Vagina (tissue), 2 donors: Measurements from ENCODE around the gene CACNA1D. TPM values are rescaled to one million over a fixed set of nuclear protein-coding genes. Genes with fewer than 3 reads are reported as not detected.

Source experiments
- DNase-seq, 2 donors: peaks; one replicate each; pipeline ENCODE4 v3.0.0-alpha.2; 2017; ENCODE audit errors: extremely low spot score in 2 of 2
- H3K27ac ChIP-seq: fragments of 200-600 bp; sonication (generic); one replicate; pipeline ENCODE4 v1.5.1; 2019
- H3K27me3 ChIP-seq: fragments of 200-600 bp; sonication (generic); one replicate; pipeline ENCODE4 v1.5.1; 2019
- H3K36me3 ChIP-seq, 2 donors: fragments of 200-600 bp; sonication (generic); one replicate each; pipeline ENCODE4 v1.5.1; 2017 to 2019
- H3K4me1 ChIP-seq: fragments of 200-600 bp; sonication (generic); one replicate; pipeline ENCODE4 v1.5.1; 2019
- H3K4me3 ChIP-seq, 2 donors: fragments of 200-600 bp; sonication (generic); 1 replicate in 1 of 2; 2 replicates in 1 of 2; pipeline ENCODE4 v1.5.1; 2016 to 2019
- H3K9me3 ChIP-seq: fragments of 200-600 bp; sonication (generic); one replicate; pipeline ENCODE4 v1.5.1; 2019
- POLR2A ChIP-seq, 2 donors: fragments of 450-650 bp; IDR thresholded peaks; one replicate each; pipeline ENCODE4 v1.6.1; 2017; ENCODE audit warnings: antibody characterized with exemption in 2 of 2, mild to moderate bottlenecking in 2 of 2, moderate library complexity in 2 of 2
- POLR2AphosphoS5 ChIP-seq, 2 donors: sonication (generic); formaldehyde crosslinking; IDR thresholded peaks; one replicate each; pipeline ENCODE4 v1.9.0; 2017; ENCODE audit warnings: antibody characterized with exemption in 2 of 2, mild to moderate bottlenecking in 2 of 2, low read depth in 1 of 2; ENCODE audit not compliant: insufficient read depth in 1 of 2
- intact Hi-C: fragments of 100-400 bp; cut with DNase I; formaldehyde crosslinking; loops from one replicate; pipeline ENCODE4 v1.15.1; 2023
- total RNA-seq: library from RNA; depleted of rRNA; stranded (reverse); fragments of >200 nt; gene quantifications from one replicate; pipeline ENCODE4 v1.2.3, GENCODE V29; 2016
- TF ChIP-seq, protein P1 (sequence below), 3 experiments: fragments of 450-650 bp in 2 of 3; fragments of 200-600 bp in 1 of 3; sonication (generic) in 1 of 3; IDR thresholded peaks; one replicate each; pipeline ENCODE4 v1.5.1; 2017 to 2019; ENCODE audit warnings: antibody characterized with exemption in 3 of 3, mild to moderate bottlenecking in 2 of 3, moderate library complexity in 2 of 3

Gene CACNA1D
- total RNA-seq, 1 donor from 2014 or later: 0.74 TPM

DNA sequence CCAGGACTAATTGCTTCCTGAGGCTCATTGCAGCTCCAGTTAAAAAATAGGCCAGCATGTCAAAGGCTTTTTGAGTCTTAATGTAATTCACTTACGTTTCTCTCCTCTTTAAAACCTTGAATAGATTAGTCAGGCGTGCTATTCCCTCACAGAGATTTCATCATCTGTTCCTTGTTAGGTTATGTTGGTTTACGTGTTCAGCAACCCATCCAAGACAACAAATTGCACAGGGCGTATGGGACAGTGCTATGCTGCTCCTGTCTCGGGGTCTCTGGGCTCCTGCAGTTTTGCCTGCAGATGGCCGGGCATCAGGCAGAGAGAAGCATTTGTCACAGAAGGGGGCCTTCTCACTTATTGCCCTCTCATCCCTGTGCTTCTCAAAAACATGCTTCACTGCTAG is 234.7 kb downstream of the CACNA1D start:
- DNase-seq: no peak
- Histone ChIP-seq H3K27ac (no peak overlapping the region), H3K27me3 (no peaks in the 10 kb centered on the region), H3K4me3 (no peak overlapping the region), H3K4me1 (peaks cover 6% of the 10 kb centered on the region), H3K9me3 (no peaks in the 10 kb centered on the region), H3K36me3 (no peaks in the 10 kb centered on the region)
- intact Hi-C loops: no loop called here
- TF ChIP-seq POLR2AphosphoS5 (IDR thresholded peaks at IDR 0.05; ENCODE audit: insufficient read depth in 1 of 2, low read depth in 1 of 2) (no peak), POLR2A (IDR thresholded peaks at IDR 0.05) (no peak)
- TF ChIP-seq, protein P1, sequence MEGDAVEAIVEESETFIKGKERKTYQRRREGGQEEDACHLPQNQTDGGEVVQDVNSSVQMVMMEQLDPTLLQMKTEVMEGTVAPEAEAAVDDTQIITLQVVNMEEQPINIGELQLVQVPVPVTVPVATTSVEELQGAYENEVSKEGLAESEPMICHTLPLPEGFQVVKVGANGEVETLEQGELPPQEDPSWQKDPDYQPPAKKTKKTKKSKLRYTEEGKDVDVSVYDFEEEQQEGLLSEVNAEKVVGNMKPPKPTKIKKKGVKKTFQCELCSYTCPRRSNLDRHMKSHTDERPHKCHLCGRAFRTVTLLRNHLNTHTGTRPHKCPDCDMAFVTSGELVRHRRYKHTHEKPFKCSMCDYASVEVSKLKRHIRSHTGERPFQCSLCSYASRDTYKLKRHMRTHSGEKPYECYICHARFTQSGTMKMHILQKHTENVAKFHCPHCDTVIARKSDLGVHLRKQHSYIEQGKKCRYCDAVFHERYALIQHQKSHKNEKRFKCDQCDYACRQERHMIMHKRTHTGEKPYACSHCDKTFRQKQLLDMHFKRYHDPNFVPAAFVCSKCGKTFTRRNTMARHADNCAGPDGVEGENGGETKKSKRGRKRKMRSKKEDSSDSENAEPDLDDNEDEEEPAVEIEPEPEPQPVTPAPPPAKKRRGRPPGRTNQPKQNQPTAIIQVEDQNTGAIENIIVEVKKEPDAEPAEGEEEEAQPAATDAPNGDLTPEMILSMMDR (IDR thresholded peaks at IDR 0.05): no peak

DNA sequence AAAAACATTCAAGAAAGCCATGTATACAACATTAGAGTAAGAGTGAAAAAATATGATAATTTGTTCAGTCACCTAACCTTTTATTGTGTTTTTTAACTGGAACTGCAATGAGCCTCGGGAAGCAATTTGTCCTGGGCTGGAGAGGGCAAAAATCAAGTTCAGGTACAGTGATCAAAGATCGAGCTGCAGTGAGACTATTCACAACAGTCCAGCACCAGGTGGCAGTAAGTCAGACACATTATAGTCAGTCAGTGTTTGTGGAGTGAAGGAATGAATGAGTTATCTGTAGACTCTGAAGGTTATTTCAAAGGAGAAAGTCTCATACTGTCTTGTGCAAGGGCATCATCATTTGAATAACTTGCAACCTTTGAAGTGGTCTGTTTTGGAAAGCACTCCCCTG is 235.2 kb downstream of the CACNA1D start:
- Histone ChIP-seq H3K9me3 (no peaks in the 10 kb centered on the region), H3K36me3 (no peaks in the 10 kb centered on the region), H3K27me3 (no peaks in the 10 kb centered on the region), H3K4me1 (peaks cover 6% of the 10 kb centered on the region), H3K27ac (no peak overlapping the region), H3K4me3 (no peak overlapping the region)
- no peak for DNase-seq
- intact Hi-C loops: no loop called here
- TF ChIP-seq POLR2A (IDR thresholded peaks at IDR 0.05): no peak
- no peak for TF ChIP-seq POLR2AphosphoS5 (IDR thresholded peaks at IDR 0.05; ENCODE audit: insufficient read depth in 1 of 2, low read depth in 1 of 2)
- TF ChIP-seq, protein P1 (IDR thresholded peaks at IDR 0.05): no peak

DNA sequence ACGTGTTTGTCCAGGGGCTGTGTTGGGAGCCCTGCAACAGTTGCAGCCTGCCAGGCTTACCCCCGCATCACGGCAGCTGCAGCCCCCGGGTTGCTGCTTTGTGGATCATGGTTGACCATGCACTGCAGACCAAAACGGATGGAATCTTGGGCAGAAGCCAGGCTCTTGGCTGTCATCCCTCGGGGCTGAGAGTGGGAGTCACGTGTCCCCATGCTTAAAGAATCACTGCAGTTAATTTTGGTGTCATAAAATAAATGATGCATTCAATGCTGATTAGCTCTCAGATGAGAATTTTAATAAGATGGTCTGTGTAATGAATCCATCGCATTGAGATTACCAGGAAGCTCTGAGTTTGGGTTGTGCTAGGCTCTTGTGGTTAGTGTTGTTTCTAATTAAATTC is 236.2 kb downstream of the CACNA1D start:
- no peaks in the 10 kb centered on the region for H3K27me3 ChIP-seq
- no peak overlapping the region for H3K4me3 ChIP-seq
- peaks cover 6% of the 10 kb centered on the region for H3K4me1 ChIP-seq
- no peaks in the 10 kb centered on the region for H3K36me3 ChIP-seq
- no peaks in the 10 kb centered on the region for H3K9me3 ChIP-seq
- no peak overlapping the region for H3K27ac ChIP-seq
- TF ChIP-seq, protein P1 (IDR thresholded peaks at IDR 0.05): no peak
- no peak for TF ChIP-seq POLR2AphosphoS5 (IDR thresholded peaks at IDR 0.05; ENCODE audit: insufficient read depth in 1 of 2, low read depth in 1 of 2)
- TF ChIP-seq POLR2A (IDR thresholded peaks at IDR 0.05): no peak
- intact Hi-C loops: no loop called here
- DNase-seq: no peak

DNA sequence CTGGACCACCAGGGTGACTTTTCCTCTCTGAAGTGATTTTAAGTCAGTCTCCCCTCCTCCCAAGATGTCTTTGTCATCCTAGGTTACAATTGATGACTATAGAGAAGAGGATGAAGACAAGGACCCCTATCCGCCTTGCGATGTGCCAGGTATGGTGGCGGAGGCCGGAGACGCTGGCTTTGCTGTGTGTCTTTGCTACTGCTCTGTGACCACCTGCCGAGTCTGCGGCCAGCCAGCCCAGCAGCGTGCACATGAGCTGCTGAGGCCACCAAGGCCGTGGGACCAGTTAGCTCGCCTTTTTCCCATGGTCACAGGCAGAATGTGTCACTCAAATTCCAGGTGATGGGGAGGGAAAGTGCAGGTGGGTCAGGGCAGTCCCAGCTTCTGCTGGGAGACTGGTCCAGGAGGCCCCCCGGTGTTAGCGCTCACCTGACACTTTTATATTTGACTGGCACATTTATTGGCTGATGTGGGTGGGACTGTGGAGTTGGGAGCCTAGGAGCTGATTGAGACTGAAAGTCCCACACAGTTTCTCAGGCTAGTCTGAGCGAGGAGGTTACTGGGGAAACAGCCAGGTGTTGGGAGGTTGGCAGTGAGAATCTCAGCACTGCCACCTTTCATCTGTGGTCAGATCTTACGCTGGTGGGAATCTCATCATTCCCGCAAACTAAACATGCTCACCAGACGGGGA is 237.7 kb downstream of the CACNA1D start:
- Histone ChIP-seq H3K4me1 (peaks cover 6% of the 10 kb centered on the region), H3K4me3 (no peak overlapping the region), H3K27me3 (no peaks in the 10 kb centered on the region), H3K9me3 (no peaks in the 10 kb centered on the region), H3K27ac (no peak overlapping the region), H3K36me3 (no peaks in the 10 kb centered on the region)
- TF ChIP-seq POLR2AphosphoS5 (IDR thresholded peaks at IDR 0.05; ENCODE audit: insufficient read depth in 1 of 2, low read depth in 1 of 2) (no peak), POLR2A (IDR thresholded peaks at IDR 0.05) (no peak)
- TF ChIP-seq, protein P1 (IDR thresholded peaks at IDR 0.05): no peak
- DNase-seq: no peak
- intact Hi-C loops: no loop called here

DNA sequence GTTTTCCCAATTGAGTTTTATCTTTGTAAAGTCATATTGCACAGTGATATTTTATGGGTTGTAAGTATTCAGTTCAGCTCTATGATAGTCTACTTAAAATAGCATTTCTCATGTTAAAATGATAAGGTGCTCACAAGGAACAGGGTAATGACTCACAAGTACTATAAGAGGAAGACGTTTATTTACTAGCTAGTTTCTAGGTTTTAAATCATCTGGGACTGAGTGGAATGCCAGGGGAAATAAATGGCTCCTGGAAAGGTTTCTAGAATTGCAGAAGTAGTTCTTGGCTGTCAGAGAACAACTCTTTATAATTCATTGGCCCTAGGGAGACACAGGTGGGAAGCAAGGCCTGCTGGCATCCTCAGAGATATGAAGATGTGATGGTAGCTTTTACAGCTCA is 239.0 kb downstream of the CACNA1D start:
- Histone ChIP-seq H3K27ac (no peak overlapping the region), H3K27me3 (no peaks in the 10 kb centered on the region), H3K36me3 (no peaks in the 10 kb centered on the region), H3K9me3 (no peaks in the 10 kb centered on the region), H3K4me3 (no peak overlapping the region), H3K4me1 (peaks cover 6% of the 10 kb centered on the region)
- TF ChIP-seq, protein P1 (IDR thresholded peaks at IDR 0.05): no peak
- no peak for TF ChIP-seq POLR2AphosphoS5 (IDR thresholded peaks at IDR 0.05; ENCODE audit: insufficient read depth in 1 of 2, low read depth in 1 of 2)
- no peak for TF ChIP-seq POLR2A (IDR thresholded peaks at IDR 0.05)
- no peak for DNase-seq
- intact Hi-C loops: no loop called here
